ENCODE measurements around the gene C11orf71.

Gene C11orf71

DNA sequence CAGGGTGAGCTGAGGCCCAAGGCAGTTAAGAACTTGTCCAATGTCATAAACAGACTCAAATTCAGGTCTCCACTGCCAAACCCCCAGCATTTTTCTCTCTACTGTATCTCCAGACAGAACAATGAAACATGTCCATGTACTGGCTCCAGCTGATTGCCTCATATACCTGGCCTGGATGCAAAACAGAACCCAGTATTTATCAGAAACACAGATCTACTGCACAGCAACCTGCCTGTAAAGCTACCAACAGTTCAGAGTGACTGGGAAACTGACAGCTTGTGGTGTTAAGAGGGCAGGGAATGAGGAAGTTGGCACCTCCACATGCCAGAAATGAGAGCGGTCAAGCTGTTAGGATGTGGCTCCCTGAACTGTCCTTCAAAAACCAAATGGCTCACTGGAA, 41.6 kb downstream of the C11orf71 start:
- no peak for DNase-seq (ENCODE audit: low spot score)

DNA sequence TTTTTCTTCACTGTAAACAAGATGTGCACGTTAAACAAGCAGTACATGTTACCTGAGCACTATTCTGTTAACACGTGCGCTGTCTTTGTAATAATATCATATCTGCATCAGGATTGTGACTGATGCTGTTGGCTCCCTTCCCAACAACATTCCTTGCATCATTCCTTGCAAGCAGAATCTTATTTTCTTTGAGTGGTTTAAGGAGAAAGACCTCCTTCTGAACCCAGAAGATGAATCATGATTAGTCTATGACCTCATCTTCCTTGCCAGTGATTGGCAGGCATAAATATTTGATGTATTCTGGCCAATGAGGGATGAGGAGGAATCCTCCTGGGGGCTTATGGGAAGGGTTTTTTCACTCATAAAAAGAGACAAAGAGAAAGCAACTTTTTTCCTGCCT, 46.2 kb downstream of the C11orf71 start:
- no peak for DNase-seq (ENCODE audit: low spot score)

GRCh38 chr11:114353443-114353842, 46.9 kb downstream of the C11orf71 start:
- no peak for DNase-seq (ENCODE audit: low spot score)

DNA sequence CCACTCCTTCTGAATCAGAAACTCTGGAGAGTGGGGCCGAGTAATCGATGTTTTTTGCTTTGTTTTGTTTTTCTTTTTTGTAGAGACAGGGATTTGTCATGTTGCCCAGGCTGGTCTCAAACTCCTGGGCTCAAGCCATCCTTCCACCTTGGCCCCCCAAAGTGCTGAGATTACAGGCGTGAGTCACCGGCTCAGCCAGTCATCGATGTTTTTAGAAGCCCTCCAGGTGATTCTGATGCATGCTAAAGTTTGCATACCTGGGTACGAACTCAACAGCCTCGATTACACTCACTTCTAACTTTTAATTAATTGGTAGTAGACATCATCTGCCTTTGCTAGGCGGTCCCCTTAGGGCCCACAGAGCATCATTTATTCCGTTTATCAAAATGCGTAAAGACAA, 50.3 kb downstream of the C11orf71 start:
- DNase-seq (ENCODE audit: low spot score): no peak

All from Ammon's horn (tissue), 1 donor.